Immature natural killer cell (primary cell): ENCODE data around the gene CD27. TPM values are rescaled to one million over a fixed set of nuclear protein-coding genes. Genes with fewer than 3 reads are reported as not detected.

ENCODE experiments used
- DNase-seq, 3 donors: peaks; one replicate each; pipeline ENCODE4 v3.0.0; 2022; ENCODE audit warnings: mixed read lengths in 1 of 3
- H3K27ac Mint-ChIP-seq, 6 donors: one replicate each; pipeline ENCODE4 v1.8.0; 2020; ENCODE audit warnings: mixed read lengths in 6 of 6, mild to moderate bottlenecking in 5 of 6, inconsistent platforms in 4 of 6, moderate library complexity in 3 of 6
- H3K27me3 Mint-ChIP-seq, 3 donors: one replicate each; pipeline ENCODE4 v1.8.0; 2020 to 2021; ENCODE audit warnings: low read depth in 3 of 3, mild to moderate bottlenecking in 3 of 3, mixed read lengths in 3 of 3, moderate library complexity in 3 of 3, inconsistent platforms in 1 of 3
- H3K36me3 Mint-ChIP-seq, 3 donors: one replicate each; pipeline ENCODE4 v1.8.0; 2020; ENCODE audit warnings: mixed read lengths in 3 of 3, inconsistent platforms in 2 of 3, mild to moderate bottlenecking in 2 of 3
- H3K4me1 Mint-ChIP-seq, 2 donors: one replicate each; pipeline ENCODE4 v1.8.0; 2020; ENCODE audit warnings: inconsistent platforms in 2 of 2, mild to moderate bottlenecking in 2 of 2, mixed read lengths in 2 of 2, moderate library complexity in 1 of 2
- H3K4me3 Mint-ChIP-seq, 5 donors: one replicate each; pipeline ENCODE4 v1.8.0; 2020; ENCODE audit warnings: mild to moderate bottlenecking in 5 of 5, mixed read lengths in 5 of 5, inconsistent platforms in 3 of 5, moderate library complexity in 3 of 5
- H3K9me3 Mint-ChIP-seq, 6 donors: one replicate each; pipeline ENCODE4 v1.8.0; 2020; ENCODE audit warnings: mild to moderate bottlenecking in 6 of 6, mixed read lengths in 6 of 6, inconsistent platforms in 4 of 6, moderate library complexity in 3 of 6
- polyA plus RNA-seq, 3 donors: library from polyadenylated mRNA; unstranded; fragments of 300-500 nt; fragmentation: Illumina TruSeq; gene quantifications; one replicate each; pipeline ENCODE4 v1.2.3, GENCODE V29; 2021

CD27 gene
- polyA plus RNA-seq, result 10 to 100 TPM; 17.0 to 28.5 (median 25.4) TPM

- peak within 1 kb of the TSS; percentile 49 to 70 (median 59) for H3K4me3 Mint-ChIP-seq
- H3K4me1 Mint-ChIP-seq, result peaks cover 18 to 38% of the 10 kb centered on the region in 2 donors
- H3K27ac Mint-ChIP-seq, result peak within 1 kb of the TSS; percentile 23 to 82 (median 69)
- peaks cover 0 to 5% (median 2%) of the 10 kb centered on the region in 3 donors for H3K27me3 Mint-ChIP-seq
- peaks cover 0 to 10% (median 4%) of the 10 kb centered on the region in 3 donors for H3K36me3 Mint-ChIP-seq
- peak in 1 of 3 donors; percentile 22 for DNase-seq
- H3K9me3 Mint-ChIP-seq, result no peaks in the 10 kb centered on the region
Measured at GRCh38 chr12:6444704-6445688, at the start of gene CD27. TSS of gene CD27 (plus strand) at chr12:6444955. CDS start at chr12:6445096, 141 bp downstream.

- Mint-ChIP-seq H3K9me3 (no peaks in the 10 kb centered on the region), H3K27me3 (peaks cover 0 to 2% (median 0%) of the 10 kb centered on the region in 3 donors), H3K4me3 (no peak overlapping the region), H3K4me1 (no peaks in the 10 kb centered on the region), H3K36me3 (no peaks in the 10 kb centered on the region), H3K27ac (no peak overlapping the region)
- DNase-seq, result no peak
Measured at GRCh38 chr12:6396031-6396430, 48.7 kb upstream of the CD27 start.

GRCh38 chr12:6399884-6400644 is 44.7 kb upstream of the CD27 start:
- H3K4me1 Mint-ChIP-seq, result no peaks in the 10 kb centered on the region
- no peak for DNase-seq
- peaks cover 0 to 2% (median 2%) of the 10 kb centered on the region in 3 donors for H3K27me3 Mint-ChIP-seq
- no peaks in the 10 kb centered on the region for H3K36me3 Mint-ChIP-seq
- no peak overlapping the region for H3K4me3 Mint-ChIP-seq
- H3K27ac Mint-ChIP-seq, result no peak overlapping the region
- no peaks in the 10 kb centered on the region for H3K9me3 Mint-ChIP-seq

GRCh38 chr12:6404390-6404789 is 40.4 kb upstream of the CD27 start:
- Mint-ChIP-seq H3K9me3 (no peaks in the 10 kb centered on the region), H3K36me3 (no peaks in the 10 kb centered on the region), H3K4me1 (no peaks in the 10 kb centered on the region), H3K27ac (no peak overlapping the region), H3K4me3 (no peak overlapping the region), H3K27me3 (peaks cover 0 to 5% (median 0%) of the 10 kb centered on the region in 3 donors)
- DNase-seq, result no peak

- no peaks in the 10 kb centered on the region for H3K9me3 Mint-ChIP-seq
- H3K4me1 Mint-ChIP-seq, result no peaks in the 10 kb centered on the region
- H3K4me3 Mint-ChIP-seq, result no peak overlapping the region
- H3K27me3 Mint-ChIP-seq, result peaks cover 0 to 5% (median 0%) of the 10 kb centered on the region in 3 donors
- no peaks in the 10 kb centered on the region for H3K36me3 Mint-ChIP-seq
- DNase-seq, result no peak
- no peak overlapping the region for H3K27ac Mint-ChIP-seq
Measured at GRCh38 chr12:6405963-6406362, 38.8 kb upstream of the CD27 start.

GRCh38 chr12:6407236-6407954 is 37.4 kb upstream of the CD27 start:
- H3K27me3 Mint-ChIP-seq, result peaks cover 0 to 3% (median 0%) of the 10 kb centered on the region in 3 donors
- H3K36me3 Mint-ChIP-seq, result no peaks in the 10 kb centered on the region
- H3K27ac Mint-ChIP-seq, result no peak overlapping the region
- DNase-seq, result no peak
- no peaks in the 10 kb centered on the region for H3K4me1 Mint-ChIP-seq
- H3K4me3 Mint-ChIP-seq, result no peak overlapping the region
- H3K9me3 Mint-ChIP-seq, result no peaks in the 10 kb centered on the region

- no peaks in the 10 kb centered on the region for H3K9me3 Mint-ChIP-seq
- H3K27me3 Mint-ChIP-seq, result peaks cover 0 to 8% (median 1%) of the 10 kb centered on the region in 3 donors
- DNase-seq, result no peak
- H3K27ac Mint-ChIP-seq, result peak overlapping the region in 1 of 6 donors; percentile 11
- peaks cover 0 to 3% of the 10 kb centered on the region in 2 donors for H3K4me1 Mint-ChIP-seq
- no peaks in the 10 kb centered on the region for H3K36me3 Mint-ChIP-seq
- H3K4me3 Mint-ChIP-seq, result no peak overlapping the region
Measured at GRCh38 chr12:6416596-6416995, 28.2 kb upstream of the CD27 start.

GRCh38 chr12:6418796-6419195 is 26.0 kb upstream of the CD27 start:
- H3K27ac Mint-ChIP-seq, result peak overlapping the region in 2 of 6 donors; percentile 9 to 19
- H3K9me3 Mint-ChIP-seq, result no peaks in the 10 kb centered on the region
- H3K27me3 Mint-ChIP-seq, result peaks cover 0 to 8% (median 5%) of the 10 kb centered on the region in 3 donors
- peaks cover 7 to 10% of the 10 kb centered on the region in 2 donors for H3K4me1 Mint-ChIP-seq
- no peak overlapping the region for H3K4me3 Mint-ChIP-seq
- no peak for DNase-seq
- H3K36me3 Mint-ChIP-seq, result no peaks in the 10 kb centered on the region

- Mint-ChIP-seq H3K4me3 (no peak overlapping the region), H3K27me3 (peaks cover 0 to 8% (median 5%) of the 10 kb centered on the region in 3 donors), H3K9me3 (no peaks in the 10 kb centered on the region), H3K27ac (no peak overlapping the region), H3K36me3 (no peaks in the 10 kb centered on the region), H3K4me1 (peaks cover 9 to 10% of the 10 kb centered on the region in 2 donors)
- no peak for DNase-seq
Measured at GRCh38 chr12:6420364-6420763, 24.4 kb upstream of the CD27 start.

- no peaks in the 10 kb centered on the region for H3K9me3 Mint-ChIP-seq
- H3K27ac Mint-ChIP-seq, result peak overlapping the region in 5 of 6 donors; percentile 18 to 65 (median 41)
- H3K27me3 Mint-ChIP-seq, result peaks cover 2 to 5% (median 3%) of the 10 kb centered on the region in 3 donors
- peaks cover 23 to 24% of the 10 kb centered on the region in 2 donors for H3K4me1 Mint-ChIP-seq
- H3K36me3 Mint-ChIP-seq, result no peaks in the 10 kb centered on the region
- H3K4me3 Mint-ChIP-seq, result peak overlapping the region in 2 of 5 donors; percentile 9 to 51
- peak; percentile 79 to 85 (median 83) for DNase-seq
Measured at GRCh38 chr12:6423267-6424007, 21.3 kb upstream of the CD27 start.

- Mint-ChIP-seq H3K4me1 (peaks cover 23 to 24% of the 10 kb centered on the region in 2 donors), H3K27ac (peak overlapping the region in 2 of 6 donors; percentile 32 to 53), H3K9me3 (no peaks in the 10 kb centered on the region), H3K4me3 (no peak overlapping the region), H3K36me3 (no peaks in the 10 kb centered on the region), H3K27me3 (peaks cover 2 to 5% (median 3%) of the 10 kb centered on the region in 3 donors)
- no peak for DNase-seq
Measured at GRCh38 chr12:6424008-6424347, 20.8 kb upstream of the CD27 start.

- Mint-ChIP-seq H3K4me1 (peaks cover 23 to 24% of the 10 kb centered on the region in 2 donors), H3K9me3 (no peaks in the 10 kb centered on the region), H3K27ac (no peak overlapping the region), H3K36me3 (no peaks in the 10 kb centered on the region), H3K4me3 (no peak overlapping the region), H3K27me3 (peaks cover 2 to 5% (median 3%) of the 10 kb centered on the region in 3 donors)
- no peak for DNase-seq
Measured at GRCh38 chr12:6424866-6425265, 19.9 kb upstream of the CD27 start.
